Endothelial cell of umbilical vein (primary cell): ENCODE results near the gene LHFPL4. TPM values are rescaled to one million over a fixed set of nuclear protein-coding genes. Genes with fewer than 3 reads are reported as not detected.
"Not testable (repeated sequence)": the region's sequence is repeated elsewhere in the genome, so short reads cannot be mapped to it uniquely, and the experiment has no call there.

ENCODE experiments used
- BruUV-seq: library from RNA; stranded (reverse); fragments of 400-500 nt; replicated peaks from 2 replicates; lab custom pipeline; 2021; lab: Mats Ljungman, UMichigan
- CTCF ChIA-PET: fragments of 300-600, 350-600 bp; sonication (Branson Sonifier 250); formaldehyde crosslinking; loops from one replicate; lab custom pipeline; 2021; ENCODE audit warnings: antibody characterized with exemption, inconsistent platforms; lab: Charles Lee
- POLR2A ChIA-PET: fragments of 300-600, 350-600 bp; sonication (Branson Sonifier 250); formaldehyde crosslinking; loops from one replicate; lab custom pipeline; 2021; ENCODE audit warnings: antibody characterized with exemption, inconsistent platforms; lab: Charles Lee
- DNase-seq: peaks from one replicate; pipeline ENCODE4 v3.0.0-alpha.2; 2011; ENCODE audit warnings: low read depth, low spot score
- FAIRE-seq: peaks from 2 replicates; lab custom pipeline; 2011; peaks lifted over from hg19 to GRCh38; lab: Jason Lieb, UNC
- H2AFZ ChIP-seq: 2 replicates; pipeline ENCODE4 v1.6.0; 2012; ENCODE audit warnings: low read depth, low read length, control low read depth, inconsistent platforms
- H3K27ac ChIP-seq: 2 replicates; pipeline ENCODE4 v1.5.1; 2011; ENCODE audit warnings: low read depth, mild to moderate bottlenecking, control low read depth, low read length, moderate library complexity; ENCODE audit not compliant: insufficient read depth
- H3K27me3 ChIP-seq, 2 experiments: 2 replicates each; pipeline versions ENCODE4 v1.6.0 to v1.6.1; 2011; ENCODE audit warnings: low read length in 2 of 2, mixed read lengths in 1 of 2; ENCODE audit not compliant: control insufficient read depth in 2 of 2, insufficient read depth in 2 of 2
- H3K36me3 ChIP-seq, 2 experiments: 2 replicates in 1 of 2; 3 replicates in 1 of 2; pipeline ENCODE4 v1.5.1; 2011; ENCODE audit warnings: low read length in 2 of 2, mild to moderate bottlenecking in 1 of 2, moderate library complexity in 1 of 2; ENCODE audit not compliant: control insufficient read depth in 2 of 2, insufficient read depth in 2 of 2; ENCODE audit errors: extremely low read depth in 1 of 2
- H3K4me1 ChIP-seq: 3 replicates; pipeline ENCODE4 v1.5.1; 2011; ENCODE audit warnings: mild to moderate bottlenecking, low read length; ENCODE audit not compliant: control insufficient read depth, insufficient read depth; ENCODE audit errors: extremely low read depth
- H3K4me2 ChIP-seq: 2 replicates; pipeline ENCODE4 v1.6.1; 2011; ENCODE audit warnings: low read length, control low read depth, mixed read lengths; ENCODE audit not compliant: insufficient read depth
- H3K4me3 ChIP-seq, 3 experiments: fragments of 200-600 bp in 1 of 3; sonication (generic), shearing (Covaris generic) in 1 of 3; replicated peaks in 1 of 3; 2 replicates each; pipeline ENCODE4 v1.5.1; 2011 to 2016; ENCODE audit warnings: control low read depth in 3 of 3, low read length in 3 of 3, mild to moderate bottlenecking in 2 of 3, inconsistent platforms in 1 of 3, low read depth in 1 of 3, moderate library complexity in 1 of 3; ENCODE audit not compliant: insufficient read depth in 1 of 3
- H3K79me2 ChIP-seq: 2 replicates; pipeline ENCODE4 v1.6.0; 2012; ENCODE audit warnings: low read length, inconsistent platforms; ENCODE audit not compliant: control insufficient read depth, insufficient read depth
- H3K9ac ChIP-seq: replicated peaks from 2 replicates; pipeline ENCODE3; 2011; ENCODE audit warnings: low read length, control low read depth; ENCODE audit not compliant: insufficient read depth; ENCODE audit errors: extremely low read depth
- H3K9me1 ChIP-seq: replicated peaks from 3 replicates; pipeline ENCODE4 v1.6.0; 2011; ENCODE audit warnings: mild to moderate bottlenecking, low read length; ENCODE audit not compliant: control insufficient read depth, insufficient read depth; ENCODE audit errors: extremely low read depth
- H3K9me3 ChIP-seq: replicated peaks from 2 replicates; pipeline ENCODE4 v1.5.1; 2012; ENCODE audit warnings: low read length, inconsistent platforms; ENCODE audit not compliant: control insufficient read depth, insufficient read depth
- H4K20me1 ChIP-seq: replicated peaks from 2 replicates; pipeline ENCODE3; 2011; ENCODE audit warnings: mild to moderate bottlenecking, low read length; ENCODE audit not compliant: control insufficient read depth, insufficient read depth; ENCODE audit errors: extremely low read depth
- CTCF ChIP-seq, 2 donors: IDR thresholded peaks; 1 replicate in 1 of 2; 2 replicates in 1 of 2; pipeline ENCODE4 v1.5.1; 2011; ENCODE audit warnings: low read length in 2 of 2, mild to moderate bottlenecking in 2 of 2, moderate library complexity in 2 of 2, control low read depth in 1 of 2, inconsistent platforms in 1 of 2, low read depth in 1 of 2; ENCODE audit not compliant: insufficient read depth in 1 of 2; ENCODE audit errors: extremely low read depth in 1 of 2
- EZH2 ChIP-seq: IDR thresholded peaks from 2 replicates; pipeline ENCODE4 v1.6.1; 2012; ENCODE audit warnings: borderline replicate concordance, low read depth, mild to moderate bottlenecking, moderate library complexity, low read length, inconsistent platforms; ENCODE audit not compliant: severe bottlenecking
- GATA2 ChIP-seq: IDR thresholded peaks from 2 replicates; pipeline ENCODE4 v1.7.0; 2011; ENCODE audit warnings: low read depth, mild to moderate bottlenecking, moderate library complexity, mixed read lengths, low read length; ENCODE audit not compliant: insufficient read length, insufficient read depth
- JUN ChIP-seq: IDR thresholded peaks from 2 replicates; pipeline ENCODE4 v1.6.1; 2011; ENCODE audit warnings: borderline replicate concordance, low read depth; ENCODE audit not compliant: insufficient read length, insufficient read depth
- MYC ChIP-seq: IDR thresholded peaks from one replicate; pipeline ENCODE4 v1.6.1; 2011; ENCODE audit warnings: mild to moderate bottlenecking, low read depth, low read length
- dilution Hi-C: fragments of 300-500 bp; cut with MboI; formaldehyde crosslinking; loops from one replicate; pipeline ENCODE4 v1.15.0; 2019; ENCODE audit warnings: low sequenced_read_pairs; ENCODE audit not compliant: extremely low pct_ligation_motif_present
- intact Hi-C: fragments of 100-400 bp; cut with micrococcal nuclease; formaldehyde crosslinking; loops from one replicate; pipeline ENCODE4 v1.10.0; 2022
- polyA plus RNA-seq, 4 experiments: library from polyadenylated mRNA; depleted of rRNA in 3 of 4; stranded (reverse) in 3 of 4; unstranded in 1 of 4; fragments of >200 nt; gene quantifications; 2 replicates each; pipeline versions ENCODE4 v1.2.1 to v1.2.3, GENCODE V29; 2011 to 2012; ENCODE audit warnings: missing spikeins in 1 of 4
- total RNA-seq: library from RNA; stranded (reverse); gene quantifications from 2 replicates; pipeline ENCODE4 v1.2.3, GENCODE V29; 2021
- TF ChIP-seq, protein P1 (sequence below): IDR thresholded peaks from 2 replicates; pipeline ENCODE4 v1.6.1; 2011; ENCODE audit not compliant: insufficient read depth, insufficient read length

Gene LHFPL4
- total and polyA plus RNA-seq, 2 donors (not counting 3 experiments of a cell fraction or from before 2014, with no cell fraction given) = not detected

DNA sequence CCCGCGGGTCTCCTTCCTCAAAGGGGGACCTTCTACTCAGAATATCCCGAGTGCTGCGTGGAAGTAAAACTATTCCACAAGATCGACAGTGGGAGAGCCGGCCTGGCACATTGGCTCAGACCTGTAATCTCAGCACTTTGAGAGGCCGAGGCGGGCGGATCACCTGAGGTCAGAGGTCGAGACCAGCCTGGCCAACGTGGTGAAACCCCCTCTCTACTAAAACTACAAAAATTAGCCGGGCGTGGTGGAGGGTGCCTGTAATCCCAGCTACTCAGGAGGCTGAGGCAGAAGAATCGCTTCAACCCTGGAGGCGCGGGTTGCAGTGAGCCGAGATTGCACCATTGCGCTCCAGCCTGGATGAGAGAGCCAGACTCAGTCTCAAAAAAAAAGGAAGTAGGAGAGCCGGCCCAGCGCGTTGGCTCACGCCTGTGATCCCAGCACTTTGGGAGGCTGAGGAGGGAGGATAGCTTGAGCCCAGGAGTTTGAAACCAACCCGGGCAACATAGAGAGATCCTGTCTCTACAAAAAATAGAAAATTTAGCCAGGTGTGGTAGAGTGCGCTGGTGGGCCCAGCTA is 47.5 kb upstream of the LHFPL4 start:
- FAIRE-seq, H3K36me3 ChIP-seq, H3K9me3 ChIP-seq, H3K79me2 ChIP-seq, H3K9ac ChIP-seq, BruUV-seq, POLR2A ChIA-PET, H3K27me3 ChIP-seq, CTCF ChIA-PET, H3K9me1 ChIP-seq, dilution Hi-C loops, DNase-seq, H3K4me2 ChIP-seq, H3K4me1 ChIP-seq, intact Hi-C loops, H3K27ac ChIP-seq, H4K20me1 ChIP-seq: not testable (repeated sequence)
- H2AFZ ChIP-seq = peak overlapping the region; percentile 15
- H3K4me3 ChIP-seq = peak overlapping the region in 1 of 3 experiments; percentile 6

GRCh38 chr3:9600597-9600996 is 47.0 kb upstream of the LHFPL4 start:
- H3K9me1 ChIP-seq = no peaks in the 10 kb centered on the region
- no peaks in the 10 kb centered on the region for H3K36me3 ChIP-seq
- DNase-seq = no peak
- CTCF ChIA-PET = interaction anchor here (1.0 kb wide), 1 partner anchor 26 kb away, joined by 3 read pairs; no protein-coding TSS in a partner anchor
- dilution Hi-C loops (no loop called here), intact Hi-C loops (no loop called here)
- H3K79me2 ChIP-seq = no peaks in the 10 kb centered on the region
- no peaks in the 10 kb centered on the region for H3K4me1 ChIP-seq
- no peak overlapping the region for H3K9ac ChIP-seq
- BruUV-seq = no TSS peak
- no peak overlapping the region for H3K4me2 ChIP-seq
- no peaks in the 10 kb centered on the region for H3K9me3 ChIP-seq
- H2AFZ ChIP-seq = peak overlapping the region; percentile 15
- H3K4me3 ChIP-seq = peak overlapping the region in 1 of 3 experiments; percentile 6
- no peak overlapping the region for H3K27ac ChIP-seq
- no peaks in the 10 kb centered on the region for H4K20me1 ChIP-seq
- H3K27me3 ChIP-seq = no peaks in the 10 kb centered on the region
- POLR2A ChIA-PET = no interaction called here
- FAIRE-seq = no peak
- TF ChIP-seq, protein P1, sequence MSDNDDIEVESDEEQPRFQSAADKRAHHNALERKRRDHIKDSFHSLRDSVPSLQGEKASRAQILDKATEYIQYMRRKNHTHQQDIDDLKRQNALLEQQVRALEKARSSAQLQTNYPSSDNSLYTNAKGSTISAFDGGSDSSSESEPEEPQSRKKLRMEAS = no peak
- TF ChIP-seq MYC = no peak
- TF ChIP-seq JUN = no peak
- TF ChIP-seq EZH2 = no peak
- no peak for TF ChIP-seq GATA2
- peak in 1 of 2 donors; percentile 1 for TF ChIP-seq CTCF (IDR thresholded peaks at IDR 0.05; ENCODE audit: extremely low read depth in 1 of 2, insufficient read depth in 1 of 2, low read depth in 1 of 2, low read length in 2 of 2)
